Measurements from ENCODE around the gene POLD4.
A peak's percentile ranks its signal among the peaks of the same experiment; 100 is the strongest.

The POLD4 gene

GRCh38 chr11:67316882-67317204 lies 36.5 kb downstream of the POLD4 start:
- H3K4me3 Mint-ChIP-seq = peak overlapping the region; percentile 89
- H3K9me3 Mint-ChIP-seq = no peaks in the 10 kb centered on the region
- no peaks in the 10 kb centered on the region for H3K36me3 Mint-ChIP-seq (ENCODE audit: low read depth)
- peaks cover 35% of the 10 kb centered on the region for H3K4me1 Mint-ChIP-seq (ENCODE audit: low read depth)
- H3K27me3 Mint-ChIP-seq (ENCODE audit: low read depth) = peaks cover 9% of the 10 kb centered on the region
- peak overlapping the region; percentile 97 for H3K27ac Mint-ChIP-seq
- DNase-seq (ENCODE audit: low spot score) = no peak

GRCh38 chr11:67315325-67315909 lies 37.9 kb downstream of the POLD4 start:
- no peak for DNase-seq (ENCODE audit: low spot score)
- Mint-ChIP-seq H3K4me3 (peak overlapping the region; percentile 43), H3K9me3 (no peaks in the 10 kb centered on the region), H3K27me3 (ENCODE audit: low read depth) (peaks cover 9% of the 10 kb centered on the region), H3K27ac (no peak overlapping the region), H3K36me3 (ENCODE audit: low read depth) (no peaks in the 10 kb centered on the region), H3K4me1 (ENCODE audit: low read depth) (peaks cover 37% of the 10 kb centered on the region)

- peaks cover 9% of the 10 kb centered on the region for H3K27me3 Mint-ChIP-seq (ENCODE audit: low read depth)
Measured at GRCh38 chr11:67314218-67314617, 39.1 kb downstream of the POLD4 start.

GRCh38 chr11:67313125-67313890 lies 40.0 kb downstream of the POLD4 start:
- H3K4me1 Mint-ChIP-seq (ENCODE audit: low read depth) = peaks cover 33% of the 10 kb centered on the region
- peaks cover 4% of the 10 kb centered on the region for H3K27me3 Mint-ChIP-seq (ENCODE audit: low read depth)
- DNase-seq (ENCODE audit: low spot score) = no peak
- H3K27ac Mint-ChIP-seq = peak overlapping the region; percentile 57
- no peaks in the 10 kb centered on the region for H3K9me3 Mint-ChIP-seq
- H3K4me3 Mint-ChIP-seq = peak overlapping the region; percentile 46
- peaks cover 3% of the 10 kb centered on the region for H3K36me3 Mint-ChIP-seq (ENCODE audit: low read depth)

More at GRCh38 chr11:67314218-67314617, 39.1 kb downstream of the POLD4 start:
- Mint-ChIP-seq H3K27ac (peak overlapping the region; percentile 55), H3K4me1 (ENCODE audit: low read depth) (peaks cover 37% of the 10 kb centered on the region), H3K9me3 (no peaks in the 10 kb centered on the region), H3K4me3 (no peak overlapping the region), H3K36me3 (ENCODE audit: low read depth) (peaks cover 3% of the 10 kb centered on the region)
- no peak for DNase-seq (ENCODE audit: low spot score)

GRCh38 chr11:67312187-67313021 lies 40.9 kb downstream of the POLD4 start:
- H3K9me3 Mint-ChIP-seq = no peaks in the 10 kb centered on the region
- H3K4me3 Mint-ChIP-seq = peak overlapping the region; percentile 71
- peaks cover 31% of the 10 kb centered on the region for H3K4me1 Mint-ChIP-seq (ENCODE audit: low read depth)
- peaks cover 5% of the 10 kb centered on the region for H3K36me3 Mint-ChIP-seq (ENCODE audit: low read depth)
- H3K27ac Mint-ChIP-seq = peak overlapping the region; percentile 88
- H3K27me3 Mint-ChIP-seq (ENCODE audit: low read depth) = no peaks in the 10 kb centered on the region
- DNase-seq (ENCODE audit: low spot score) = peak; percentile 52

- no peaks in the 10 kb centered on the region for H3K9me3 Mint-ChIP-seq
- H3K27me3 Mint-ChIP-seq (ENCODE audit: low read depth) = no peaks in the 10 kb centered on the region
- DNase-seq (ENCODE audit: low spot score) = no peak
- H3K36me3 Mint-ChIP-seq (ENCODE audit: low read depth) = peaks cover 5% of the 10 kb centered on the region
- H3K4me3 Mint-ChIP-seq = no peak overlapping the region
- peaks cover 30% of the 10 kb centered on the region for H3K4me1 Mint-ChIP-seq (ENCODE audit: low read depth)
- peak overlapping the region; percentile 68 for H3K27ac Mint-ChIP-seq
Measured at GRCh38 chr11:67311556-67312082, 41.7 kb downstream of the POLD4 start.

- Mint-ChIP-seq H3K9me3 (no peaks in the 10 kb centered on the region), H3K4me1 (ENCODE audit: low read depth) (peaks cover 30% of the 10 kb centered on the region), H3K4me3 (no peak overlapping the region), H3K27ac (peak overlapping the region; percentile 15), H3K36me3 (ENCODE audit: low read depth) (peaks cover 5% of the 10 kb centered on the region), H3K27me3 (ENCODE audit: low read depth) (no peaks in the 10 kb centered on the region)
- no peak for DNase-seq (ENCODE audit: low spot score)
Measured at GRCh38 chr11:67311051-67311555, 42.2 kb downstream of the POLD4 start.

GRCh38 chr11:67310246-67311050 lies 42.9 kb downstream of the POLD4 start:
- Mint-ChIP-seq H3K27ac (no peak overlapping the region), H3K4me3 (no peak overlapping the region), H3K4me1 (ENCODE audit: low read depth) (peaks cover 29% of the 10 kb centered on the region), H3K36me3 (ENCODE audit: low read depth) (peaks cover 5% of the 10 kb centered on the region), H3K9me3 (no peaks in the 10 kb centered on the region), H3K27me3 (ENCODE audit: low read depth) (no peaks in the 10 kb centered on the region)
- DNase-seq (ENCODE audit: low spot score) = no peak

GRCh38 chr11:67309661-67310061 lies 43.7 kb downstream of the POLD4 start:
- Mint-ChIP-seq H3K36me3 (ENCODE audit: low read depth) (peaks cover 5% of the 10 kb centered on the region), H3K9me3 (no peaks in the 10 kb centered on the region), H3K27me3 (ENCODE audit: low read depth) (no peaks in the 10 kb centered on the region), H3K4me1 (ENCODE audit: low read depth) (peaks cover 25% of the 10 kb centered on the region), H3K27ac (peak overlapping the region; percentile 41), H3K4me3 (no peak overlapping the region)
- no peak for DNase-seq (ENCODE audit: low spot score)

- peaks cover 23% of the 10 kb centered on the region for H3K4me1 Mint-ChIP-seq (ENCODE audit: low read depth)
- no peak overlapping the region for H3K27ac Mint-ChIP-seq
- no peaks in the 10 kb centered on the region for H3K27me3 Mint-ChIP-seq (ENCODE audit: low read depth)
Measured at GRCh38 chr11:67309166-67309565, 44.2 kb downstream of the POLD4 start.

GRCh38 chr11:67308031-67308866 lies 45.1 kb downstream of the POLD4 start:
- Mint-ChIP-seq H3K4me1 (ENCODE audit: low read depth) (peaks cover 16% of the 10 kb centered on the region), H3K36me3 (ENCODE audit: low read depth) (peaks cover 5% of the 10 kb centered on the region), H3K9me3 (no peaks in the 10 kb centered on the region), H3K4me3 (no peak overlapping the region), H3K27ac (no peak overlapping the region), H3K27me3 (ENCODE audit: low read depth) (no peaks in the 10 kb centered on the region)
- DNase-seq (ENCODE audit: low spot score) = no peak

More at GRCh38 chr11:67309166-67309565, 44.2 kb downstream of the POLD4 start:
- DNase-seq (ENCODE audit: low spot score) = no peak
- Mint-ChIP-seq H3K36me3 (ENCODE audit: low read depth) (peaks cover 5% of the 10 kb centered on the region), H3K9me3 (no peaks in the 10 kb centered on the region), H3K4me3 (no peak overlapping the region)

- Mint-ChIP-seq H3K9me3 (no peaks in the 10 kb centered on the region), H3K4me3 (no peak overlapping the region), H3K27me3 (ENCODE audit: low read depth) (no peaks in the 10 kb centered on the region), H3K27ac (no peak overlapping the region), H3K36me3 (ENCODE audit: low read depth) (peaks cover 9% of the 10 kb centered on the region), H3K4me1 (ENCODE audit: low read depth) (peaks cover 10% of the 10 kb centered on the region)
- DNase-seq (ENCODE audit: low spot score) = no peak
Measured at GRCh38 chr11:67307545-67308001, 45.8 kb downstream of the POLD4 start.
